Neuron (in vitro differentiated cells): ENCODE data around the gene EML3.

Experiments used
- H2AFZ ChIP-seq: one replicate; pipeline ENCODE4 v1.6.1; 2013; ENCODE audit warnings: low read depth, mild to moderate bottlenecking, inconsistent platforms, low read length, moderate library complexity
- H3K27me3 ChIP-seq: one replicate; pipeline ENCODE4 v1.6.1; 2013; ENCODE audit warnings: low read length; ENCODE audit not compliant: insufficient read depth
- H3K36me3 ChIP-seq: one replicate; pipeline ENCODE4 v1.6.1; 2013; ENCODE audit warnings: low read length; ENCODE audit not compliant: insufficient read depth
- H3K4me1 ChIP-seq: one replicate; pipeline ENCODE4 v1.6.1; 2013; ENCODE audit warnings: low read length; ENCODE audit not compliant: insufficient read depth
- H3K4me3 ChIP-seq: 2 replicates; pipeline ENCODE4 v1.5.1; 2013; ENCODE audit warnings: mild to moderate bottlenecking, low read length, moderate library complexity
- H3K9me3 ChIP-seq: one replicate; pipeline ENCODE4 v1.6.1; 2013; ENCODE audit warnings: low read length

EML3 gene

GRCh38 chr11:62554387-62555167 is 58.0 kb downstream of the EML3 start:
- H2AFZ ChIP-seq = no peak overlapping the region
- no peak overlapping the region for H3K4me3 ChIP-seq
- no peaks in the 10 kb centered on the region for H3K9me3 ChIP-seq
- peaks cover 23% of the 10 kb centered on the region for H3K36me3 ChIP-seq
- H3K4me1 ChIP-seq = peaks cover 47% of the 10 kb centered on the region
- no peaks in the 10 kb centered on the region for H3K27me3 ChIP-seq

GRCh38 chr11:62553839-62554361 is 58.7 kb downstream of the EML3 start:
- H3K36me3 ChIP-seq = peaks cover 16% of the 10 kb centered on the region
- H2AFZ ChIP-seq = no peak overlapping the region
- H3K4me1 ChIP-seq = peaks cover 47% of the 10 kb centered on the region
- no peak overlapping the region for H3K4me3 ChIP-seq
- no peaks in the 10 kb centered on the region for H3K9me3 ChIP-seq
- H3K27me3 ChIP-seq = no peaks in the 10 kb centered on the region

- H3K27me3 ChIP-seq = no peaks in the 10 kb centered on the region
- H3K36me3 ChIP-seq = peaks cover 11% of the 10 kb centered on the region
- H2AFZ ChIP-seq = no peak overlapping the region
- H3K4me1 ChIP-seq = peaks cover 47% of the 10 kb centered on the region
- H3K4me3 ChIP-seq = no peak overlapping the region
- H3K9me3 ChIP-seq = no peaks in the 10 kb centered on the region
Observed at GRCh38 chr11:62553080-62553838, 59.3 kb downstream of the EML3 start.

GRCh38 chr11:62552485-62553079 is 60.0 kb downstream of the EML3 start:
- no peaks in the 10 kb centered on the region for H3K9me3 ChIP-seq
- H3K4me1 ChIP-seq = peaks cover 52% of the 10 kb centered on the region
- H2AFZ ChIP-seq = no peak overlapping the region
- no peaks in the 10 kb centered on the region for H3K27me3 ChIP-seq
- H3K4me3 ChIP-seq = no peak overlapping the region
- H3K36me3 ChIP-seq = peaks cover 9% of the 10 kb centered on the region
